ENCODE results near the gene DSP. TPM values are rescaled to one million over a fixed set of nuclear protein-coding genes. Genes with fewer than 3 reads are reported as not detected.

The DSP gene
- total RNA-seq, 1 donor from 2014 or later = 467 TPM

GRCh38 chr6:7535498-7535897 lies 6.0 kb upstream of the DSP start:
- no peak for DNase-seq

DNA sequence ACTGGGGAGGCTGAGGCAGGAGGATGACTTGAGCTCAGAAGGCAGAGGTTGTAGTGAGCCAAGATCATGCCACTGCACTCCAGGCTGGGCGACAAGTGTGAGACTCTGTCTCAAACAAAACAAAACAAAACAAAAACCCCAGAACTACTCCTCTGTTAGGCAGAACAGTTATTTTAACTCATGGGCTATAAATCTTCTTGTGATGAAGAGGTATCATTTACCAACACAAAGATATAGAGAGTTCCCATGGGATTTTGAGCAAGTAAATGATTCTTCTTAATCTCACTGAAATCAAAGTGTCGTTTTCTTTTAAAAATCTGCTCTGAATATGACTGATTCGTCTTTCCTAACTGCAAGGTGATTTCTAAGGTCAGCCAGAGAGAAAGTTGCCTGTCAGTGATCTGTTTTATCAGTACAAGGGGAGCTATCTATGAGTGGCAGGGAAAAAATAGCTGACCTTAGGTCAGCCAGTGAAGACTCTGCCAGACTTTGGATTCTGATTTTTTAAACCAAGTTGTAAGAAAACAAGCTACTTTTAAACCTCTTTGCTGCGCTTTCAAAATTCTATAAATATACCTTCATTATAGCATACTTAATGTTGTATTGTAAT lies 3.8 kb upstream of the DSP start:
- no peak for DNase-seq

DNA sequence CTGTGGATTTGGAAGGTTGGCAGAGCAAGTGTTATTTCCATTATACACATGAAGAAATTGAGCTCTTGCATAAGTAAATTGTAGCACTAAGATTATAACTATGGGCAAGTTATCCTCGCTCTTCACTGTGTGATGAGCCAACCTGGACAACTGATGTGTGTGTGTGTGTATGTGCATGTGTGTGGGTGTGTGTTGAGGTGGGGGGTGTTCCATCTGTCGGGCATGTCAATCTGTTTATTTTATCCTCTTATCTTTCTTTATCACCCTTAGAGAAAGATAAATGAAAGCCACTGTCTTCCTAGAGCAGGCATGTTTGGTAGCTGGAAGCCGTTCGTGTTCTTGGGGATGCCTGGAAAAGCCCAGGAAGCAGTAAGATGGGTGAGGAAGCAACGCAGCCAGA lies 3.0 kb upstream of the DSP start:
- DNase-seq = no peak

DNA sequence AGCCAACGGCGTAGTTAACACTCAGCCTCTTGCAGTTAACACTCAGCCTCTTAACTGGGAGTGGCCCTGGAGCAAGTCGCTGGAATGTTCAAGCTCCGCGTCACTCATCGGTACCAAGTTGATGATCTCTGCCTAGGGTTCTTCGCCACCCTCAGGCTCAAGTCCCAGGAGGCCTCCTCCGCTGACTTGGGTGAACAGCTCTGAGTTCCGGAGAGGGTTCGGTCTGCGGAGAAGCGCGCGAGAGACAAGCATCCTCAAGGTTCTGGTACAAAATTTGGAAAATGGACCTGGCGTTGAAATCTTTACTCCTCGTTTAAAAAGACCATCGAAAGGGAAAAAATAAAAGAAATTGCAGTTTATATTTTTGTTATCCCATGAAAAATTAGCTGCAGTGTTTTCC lies 876 bp upstream of the DSP start:
- DNase-seq = no peak

DNA sequence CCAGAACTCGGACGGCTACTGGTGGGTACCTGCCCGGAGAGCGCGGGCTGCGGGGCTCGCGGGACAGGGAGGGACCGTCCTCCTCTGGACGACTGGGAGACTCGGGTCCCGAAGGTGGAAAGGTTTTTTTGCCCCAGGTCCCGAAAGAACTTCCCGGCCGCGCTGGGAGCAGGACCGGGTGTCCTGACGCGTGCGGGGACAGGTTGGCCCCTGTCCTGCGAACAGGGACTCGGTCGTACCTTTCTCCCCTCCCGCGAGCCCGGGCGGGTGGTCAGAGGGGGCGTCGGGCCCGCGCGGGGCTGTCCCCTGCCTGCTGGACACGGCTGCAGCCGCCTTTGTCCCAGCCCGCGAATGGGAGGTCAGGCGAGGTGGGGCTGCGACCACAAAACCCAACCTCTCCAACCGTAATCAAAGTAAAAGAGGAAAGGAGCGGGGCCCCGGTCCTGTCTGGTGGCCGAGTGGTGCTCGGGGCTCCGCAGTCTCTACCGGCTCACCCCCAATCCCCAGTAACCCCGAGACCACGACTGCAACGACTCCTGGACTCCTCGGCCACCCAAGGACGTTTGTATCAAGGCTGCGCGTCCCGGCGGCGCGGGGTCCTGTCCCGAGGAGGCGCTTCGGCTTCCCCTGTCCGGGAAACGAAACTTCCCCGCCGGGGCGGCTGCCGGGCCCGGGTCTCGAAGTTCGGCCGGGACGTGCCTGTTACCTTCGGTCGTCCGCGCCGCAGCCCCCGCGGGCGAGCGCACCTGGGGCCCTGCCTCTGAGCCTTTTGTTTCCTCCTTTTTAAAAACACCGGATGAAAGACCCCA lies 798 bp downstream of the DSP start:
- DNase-seq = no peak

- DNase-seq = no peak
These were observed 1.6 kb downstream of the DSP start for GRCh38 chr6:7542874-7543624.

- DNase-seq = no peak
These were observed 2.4 kb downstream of the DSP start for GRCh38 chr6:7543789-7544424.

DNA sequence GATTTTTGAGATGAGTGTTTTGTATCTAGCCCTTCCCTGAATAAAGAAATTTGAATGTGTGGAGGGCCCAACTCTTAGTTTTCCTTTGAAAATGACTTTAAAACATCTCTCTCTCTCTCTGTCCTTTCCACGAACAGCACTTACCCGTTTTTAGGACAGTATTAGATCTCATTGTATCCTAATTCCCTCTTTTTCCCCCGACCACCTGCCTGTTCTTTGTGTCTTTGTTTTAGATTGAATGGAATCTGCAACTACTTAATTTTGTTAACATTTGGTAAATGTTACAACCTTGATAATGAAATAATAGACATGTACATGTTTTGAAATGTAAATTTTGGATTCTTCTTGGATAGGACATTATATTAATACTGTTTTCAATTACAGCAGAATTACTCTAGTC lies 3.1 kb downstream of the DSP start:
- no peak for DNase-seq

DNA sequence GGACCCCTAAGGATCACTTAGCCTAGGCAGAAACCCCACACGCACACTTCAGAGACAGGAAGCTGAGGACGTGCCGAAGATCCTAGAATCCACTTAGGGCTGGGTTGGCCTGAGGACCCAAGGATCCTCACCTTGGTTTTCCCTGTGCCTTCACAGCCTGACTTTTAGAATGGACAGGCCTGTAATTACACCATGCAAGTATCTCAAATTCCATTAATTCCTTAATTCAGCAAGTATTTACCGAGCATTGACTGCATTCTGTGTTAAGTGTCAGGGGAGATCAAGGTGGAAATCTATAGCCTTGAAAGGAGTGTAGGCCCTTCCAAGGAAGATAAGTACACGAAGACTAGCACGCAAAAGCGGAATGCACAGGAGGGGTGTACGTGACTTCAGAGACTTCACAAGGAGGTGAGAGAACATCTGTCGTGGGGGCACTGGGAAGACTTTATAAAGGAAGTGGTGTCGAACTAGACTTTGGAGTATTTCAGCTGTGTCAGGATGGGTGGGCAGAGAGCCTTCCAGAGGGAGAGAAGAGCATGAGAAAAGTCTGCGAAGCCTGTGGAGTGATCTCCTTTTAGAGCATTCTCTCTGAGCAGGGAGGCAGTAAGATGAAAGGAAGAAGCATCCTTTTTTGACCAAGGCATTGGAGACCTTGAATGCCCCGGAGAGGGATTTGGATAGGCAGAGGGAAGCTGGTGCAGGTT lies 4.0 kb downstream of the DSP start:
- no peak for DNase-seq

DNA sequence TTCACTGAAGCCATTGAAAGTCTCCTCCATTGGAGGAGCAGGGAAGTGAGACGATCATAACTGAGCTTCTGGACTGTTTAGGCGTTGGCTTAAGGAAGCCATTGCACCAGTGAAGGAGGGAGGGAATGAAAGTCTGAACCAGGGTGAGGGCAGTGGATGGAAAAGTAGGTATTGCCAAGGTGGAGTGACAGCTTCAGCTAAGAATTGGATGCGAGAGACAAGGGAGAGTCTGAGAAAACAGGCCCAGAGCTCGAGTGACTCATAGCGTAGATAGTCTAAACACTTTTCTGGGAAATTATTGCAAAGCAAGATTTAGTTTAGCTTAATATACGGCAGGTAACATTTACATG lies 4.5 kb downstream of the DSP start:
- no peak for DNase-seq

GRCh38 chr6:7546383-7546782 lies 4.9 kb downstream of the DSP start:
- no peak for DNase-seq

DNA sequence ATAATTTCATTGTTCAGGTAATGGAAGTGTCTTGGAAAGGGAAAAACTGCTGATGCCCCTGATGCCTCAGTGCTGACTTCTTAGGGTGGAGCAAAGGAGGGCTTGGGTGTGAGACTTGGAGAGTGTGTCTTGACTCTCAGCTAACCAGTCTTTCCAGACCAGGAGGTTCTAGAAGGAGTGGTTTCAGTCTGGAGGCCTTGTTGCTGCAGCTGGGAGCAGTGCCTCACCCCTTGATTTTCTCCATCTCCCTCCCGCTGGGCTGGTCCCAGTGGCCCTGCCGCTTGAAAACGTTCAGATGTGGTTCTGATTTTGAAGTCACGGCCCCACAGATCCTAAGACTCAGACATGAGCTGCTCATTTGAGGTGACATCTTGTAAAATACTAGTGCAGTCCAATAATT lies 5.4 kb downstream of the DSP start:
- DNase-seq = no peak

GRCh38 chr6:7547315-7547714 lies 5.8 kb downstream of the DSP start:
- DNase-seq = no peak

DNA sequence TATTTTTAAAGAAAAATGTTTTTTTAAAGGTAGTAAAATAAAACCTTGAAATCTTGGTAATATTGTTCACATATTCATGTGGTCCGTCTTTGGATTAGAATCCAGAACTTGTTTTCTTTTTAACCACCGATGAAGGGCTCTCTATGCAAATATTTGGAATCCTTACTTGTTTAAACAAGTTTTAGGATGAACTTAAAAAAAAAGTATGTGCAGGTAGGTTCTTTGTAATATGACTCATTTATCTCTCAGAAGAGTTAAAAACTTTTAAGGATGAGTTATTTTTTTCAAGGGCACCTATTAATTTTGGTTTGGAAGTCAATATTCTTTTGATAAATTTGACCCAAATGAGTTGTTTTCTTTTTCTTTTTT lies 8.9 kb downstream of the DSP start:
- no peak for DNase-seq

DNA sequence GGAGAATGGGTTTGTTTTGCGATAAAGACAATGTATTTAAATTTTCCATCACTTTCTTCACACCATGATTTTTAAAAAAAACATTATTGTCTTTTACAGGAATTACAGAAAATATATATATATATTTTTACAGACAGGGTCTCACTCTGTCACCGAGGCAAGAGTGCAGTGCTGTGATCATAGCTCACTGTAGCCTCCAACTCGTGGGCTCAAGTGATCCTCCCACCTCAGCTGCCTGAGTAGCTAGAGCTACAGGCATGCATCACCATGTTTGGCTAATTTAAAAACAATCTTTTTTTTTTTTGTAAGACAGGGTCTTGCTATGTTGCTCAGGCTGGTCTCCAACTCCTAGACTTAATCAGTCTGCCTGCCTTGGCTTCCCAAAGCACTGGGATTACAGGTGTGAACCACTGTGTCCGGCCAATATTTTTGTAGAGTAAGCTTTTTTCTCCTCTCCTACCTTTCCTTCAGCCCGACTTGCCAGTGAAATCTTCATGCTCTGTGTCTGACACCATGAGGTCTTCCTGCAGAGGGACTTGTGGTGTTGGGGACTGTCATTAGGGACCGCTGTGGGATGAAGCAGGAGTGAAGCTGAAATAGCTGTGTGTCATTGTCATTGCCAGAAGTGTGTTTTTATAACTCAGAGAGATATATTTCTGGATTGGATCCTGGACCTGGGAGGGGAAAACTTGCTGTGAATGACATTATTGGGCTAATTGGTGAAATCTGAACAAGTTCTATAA lies 13.2 kb downstream of the DSP start:
- no peak for DNase-seq

GRCh38 chr6:7555671-7556070 lies 14.2 kb downstream of the DSP start:
- no peak for DNase-seq

DNA sequence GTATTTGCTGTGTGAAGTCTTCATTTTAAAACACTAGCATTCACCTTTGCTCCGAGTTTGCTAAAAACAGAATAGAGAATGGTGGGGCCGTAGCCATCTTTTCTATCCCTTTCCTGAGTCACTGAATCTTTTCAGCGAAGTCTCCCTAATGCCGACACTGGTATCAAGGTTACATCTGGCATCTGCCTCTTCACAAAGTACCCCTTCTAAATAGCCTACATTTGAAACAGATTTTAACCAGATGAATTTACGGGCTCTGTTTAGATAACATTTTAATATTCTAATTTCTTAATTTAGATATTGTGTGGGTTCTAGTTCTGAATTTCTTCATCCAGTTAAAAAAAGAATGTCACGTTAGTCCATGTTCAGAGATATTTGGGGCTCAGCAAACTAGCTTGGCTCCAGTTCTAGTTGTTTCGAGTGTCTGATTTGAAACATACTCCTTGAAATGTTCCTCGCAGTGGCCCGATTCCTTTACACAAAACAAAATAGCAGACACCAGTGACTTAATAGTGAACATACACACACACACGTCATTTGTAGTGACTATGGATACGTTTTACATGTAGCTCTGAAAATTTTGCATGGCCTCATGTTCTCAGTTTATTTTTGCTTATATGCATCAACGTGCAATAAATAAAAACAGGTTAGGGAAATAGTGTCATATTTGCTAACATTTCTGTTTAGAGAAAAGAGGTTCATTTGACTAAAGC lies 15.1 kb downstream of the DSP start:
- no peak for DNase-seq

DNA sequence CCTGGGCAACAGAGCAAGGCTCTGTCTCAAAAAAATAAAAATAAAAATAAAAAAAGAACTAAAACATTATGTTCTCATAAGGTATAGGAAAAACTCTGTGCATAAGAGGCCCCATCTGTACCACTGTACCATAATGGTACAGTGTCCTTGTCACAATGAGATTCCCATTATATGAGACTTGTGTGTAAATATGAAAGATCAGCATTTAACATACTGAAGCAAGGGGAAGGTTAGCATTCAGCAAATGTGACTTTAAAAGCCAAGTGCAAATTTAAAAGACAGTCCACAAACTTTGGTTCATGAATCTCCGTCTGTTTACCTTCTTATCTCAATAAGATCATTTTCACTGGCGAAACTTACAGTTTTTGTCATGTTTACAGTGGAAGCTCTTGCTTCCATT lies 16.2 kb downstream of the DSP start:
- DNase-seq = no peak

DNA sequence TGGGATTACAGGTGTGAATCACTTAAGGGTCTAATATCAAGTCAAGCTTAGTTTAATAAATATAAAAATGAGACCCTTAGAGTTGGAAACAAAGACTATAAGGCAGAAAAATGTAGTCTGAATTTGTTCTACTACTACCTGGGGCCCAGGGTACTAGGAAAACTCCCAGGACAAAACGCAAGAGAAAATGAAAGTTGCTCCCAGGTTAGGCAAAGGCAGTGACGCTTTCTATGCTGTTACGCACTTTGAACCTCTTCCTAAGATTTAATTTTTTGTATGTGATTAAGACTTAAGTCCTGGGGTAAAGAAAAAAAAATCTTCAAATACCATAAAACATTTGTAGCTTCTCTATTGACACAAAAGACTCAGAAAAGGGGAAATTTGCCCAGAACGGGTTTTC lies 17.3 kb downstream of the DSP start:
- DNase-seq = no peak

DNA sequence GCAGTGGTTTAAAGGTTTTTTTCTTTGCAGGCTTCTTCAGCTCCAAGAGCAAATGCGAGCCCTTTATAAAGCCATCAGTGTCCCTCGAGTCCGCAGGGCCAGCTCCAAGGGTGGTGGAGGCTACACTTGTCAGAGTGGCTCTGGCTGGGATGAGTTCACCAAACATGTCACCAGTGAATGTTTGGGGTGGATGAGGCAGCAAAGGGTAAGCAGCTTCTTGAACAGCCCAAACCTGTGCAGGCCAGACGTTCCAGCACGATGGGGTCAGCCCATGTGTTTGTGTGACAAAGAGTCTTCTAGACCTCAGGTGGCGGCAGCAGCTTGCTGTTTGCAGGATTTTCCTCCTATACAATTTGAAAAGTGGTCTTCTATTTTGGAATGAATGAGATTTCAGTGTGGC lies 17.7 kb downstream of the DSP start:
- DNase-seq = no peak
